ENCODE data around the gene SFPQ. TPM values are rescaled to one million over a fixed set of nuclear protein-coding genes. Genes with fewer than 3 reads are reported as not detected.
A peak's percentile ranks its signal among the peaks of the same experiment; 100 is the strongest.

Gene SFPQ
- total and polyA plus RNA-seq, 12 donors, result 67.6 to 762 (median 181) TPM

- no peak for DNase-seq
- Histone ChIP-seq H3K27me3 (no peaks in the 10 kb centered on the region), H3K36me3 (replicated peaks in 1 of 2) (no peaks in the 10 kb centered on the region), H3K4me1 (replicated peaks in 1 of 2) (peaks cover 0 to 6% of the 10 kb centered on the region in 2 donors), H3K9me3 (replicated peaks in 1 of 3) (no peaks in the 10 kb centered on the region), H3K4me3 (no peak overlapping the region), H3K27ac (no peak overlapping the region)
- TF ChIP-seq POLR2A (IDR thresholded peaks at IDR 0.05), result no peak
- TF ChIP-seq CTCF (IDR thresholded peaks at IDR 0.05), result no peak
- 64 to 87% (median 83%) methylated on average over 1 of the region's 1 CpG for WGBS, 4 donors
- intact Hi-C loops (cut with DNase I), result loop anchor here (10.0 kb wide), 3 partner anchors 92 to 362 kb away; no protein-coding TSS in a partner anchor
Observed at GRCh38 chr1:35203295-35203694, 10.3 kb upstream of the SFPQ start.

GRCh38 chr1:35202048-35202719 lies 9.2 kb upstream of the SFPQ start:
- whole genome bisulfite sequencing, 4 donors, result 21 to 25% (median 23%) methylated on average over 6 of the region's 6 CpGs
- H3K9me3 ChIP-seq (replicated peaks in 1 of 3), result no peaks in the 10 kb centered on the region
- peaks cover 0 to 6% of the 10 kb centered on the region in 2 donors for H3K4me1 ChIP-seq (replicated peaks in 1 of 2)
- no peak overlapping the region for H3K4me3 ChIP-seq
- H3K36me3 ChIP-seq (replicated peaks in 1 of 2), result no peaks in the 10 kb centered on the region
- intact Hi-C loops (cut with DNase I), result loop anchor here (10.0 kb wide), 3 partner anchors 93 to 363 kb away; no protein-coding TSS in a partner anchor
- DNase-seq, result peak; percentile 67 to 90 (median 72)
- TF ChIP-seq POLR2A (IDR thresholded peaks at IDR 0.05) (no peak), CTCF (IDR thresholded peaks at IDR 0.05) (peak; percentile 76 to 90 (median 86))
- no peaks in the 10 kb centered on the region for H3K27me3 ChIP-seq
- H3K27ac ChIP-seq, result no peak overlapping the region

GRCh38 chr1:35201631-35202030 lies 8.7 kb upstream of the SFPQ start:
- Histone ChIP-seq H3K27me3 (no peaks in the 10 kb centered on the region), H3K4me3 (no peak overlapping the region), H3K9me3 (replicated peaks in 1 of 3) (no peaks in the 10 kb centered on the region), H3K27ac (no peak overlapping the region), H3K4me1 (replicated peaks in 1 of 2) (peaks cover 0 to 6% of the 10 kb centered on the region in 2 donors), H3K36me3 (replicated peaks in 1 of 2) (no peaks in the 10 kb centered on the region)
- intact Hi-C loops (cut with DNase I), result loop anchor here (10.0 kb wide), 3 partner anchors 93 to 363 kb away; no protein-coding TSS in a partner anchor
- DNase-seq, result no peak
- WGBS, 4 donors, result 17 to 36% (median 27%) methylated on average over 2 of the region's 2 CpGs
- TF ChIP-seq CTCF (IDR thresholded peaks at IDR 0.05), result no peak
- TF ChIP-seq POLR2A (IDR thresholded peaks at IDR 0.05), result no peak

- peak; percentile 79 to 88 (median 86) for DNase-seq
- intact Hi-C loops (cut with DNase I), result no loop called here
- Histone ChIP-seq H3K27ac (peak overlapping the region; percentile 92 to 100 (median 98)), H3K27me3 (no peaks in the 10 kb centered on the region), H3K36me3 (replicated peaks in 1 of 2) (peaks cover 0 to 41% of the 10 kb centered on the region in 2 donors), H3K4me3 (peak overlapping the region; percentile 93 to 100 (median 98)), H3K9me3 (replicated peaks in 1 of 3) (no peaks in the 10 kb centered on the region), H3K4me1 (replicated peaks in 1 of 2) (peaks cover 19 to 40% of the 10 kb centered on the region in 2 donors)
- peak in 3 of 6 experiments; percentile 32 to 42 (median 33) for TF ChIP-seq CTCF (IDR thresholded peaks at IDR 0.05)
- peak; percentile 15 to 46 for TF ChIP-seq POLR2A (IDR thresholded peaks at IDR 0.05)
- WGBS, 4 donors, result 0 to 1% (median 0%) methylated on average over 6 to 94 of the region's 94 CpGs
Observed at GRCh38 chr1:35192056-35192852, 691 bp downstream of the SFPQ start.
